Activated CD8-positive, alpha-beta memory T cell treated with anti-CD3 and anti-CD28 coated beads, Interleukin-2, amount 50 U/mL, for 24 hours (primary cell): ENCODE measurements around the gene FCN2.
"Not testable (repeated sequence)": the region's sequence is repeated elsewhere in the genome, so short reads cannot be mapped to it uniquely, and the experiment has no call there.

Source experiments
- DNase-seq: peaks from one replicate; pipeline ENCODE4 v3.0.0-alpha.2; 2020; ENCODE audit errors: extremely low read depth

FCN2 gene

DNA sequence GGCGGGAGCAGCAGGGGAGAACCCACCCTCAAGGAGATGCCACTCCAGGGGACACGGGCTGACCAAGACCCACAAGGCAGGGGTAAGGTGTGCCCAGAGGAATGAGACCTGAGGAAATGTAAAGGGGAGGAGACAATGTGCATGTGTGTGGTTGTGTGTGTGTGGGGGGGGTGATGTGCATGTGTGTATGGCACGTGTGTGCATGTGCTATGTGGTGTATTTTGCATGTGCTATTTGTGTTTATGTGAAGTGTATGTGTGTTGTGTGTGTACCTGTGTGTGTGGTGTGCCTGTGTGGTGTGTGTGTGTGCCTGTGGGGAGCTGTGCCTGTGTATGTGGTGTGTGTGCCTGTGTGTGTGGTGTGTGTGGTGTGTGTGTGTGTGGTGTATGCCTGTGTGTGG is 33.5 kb upstream of the FCN2 start:
- DNase-seq: no peak

DNA sequence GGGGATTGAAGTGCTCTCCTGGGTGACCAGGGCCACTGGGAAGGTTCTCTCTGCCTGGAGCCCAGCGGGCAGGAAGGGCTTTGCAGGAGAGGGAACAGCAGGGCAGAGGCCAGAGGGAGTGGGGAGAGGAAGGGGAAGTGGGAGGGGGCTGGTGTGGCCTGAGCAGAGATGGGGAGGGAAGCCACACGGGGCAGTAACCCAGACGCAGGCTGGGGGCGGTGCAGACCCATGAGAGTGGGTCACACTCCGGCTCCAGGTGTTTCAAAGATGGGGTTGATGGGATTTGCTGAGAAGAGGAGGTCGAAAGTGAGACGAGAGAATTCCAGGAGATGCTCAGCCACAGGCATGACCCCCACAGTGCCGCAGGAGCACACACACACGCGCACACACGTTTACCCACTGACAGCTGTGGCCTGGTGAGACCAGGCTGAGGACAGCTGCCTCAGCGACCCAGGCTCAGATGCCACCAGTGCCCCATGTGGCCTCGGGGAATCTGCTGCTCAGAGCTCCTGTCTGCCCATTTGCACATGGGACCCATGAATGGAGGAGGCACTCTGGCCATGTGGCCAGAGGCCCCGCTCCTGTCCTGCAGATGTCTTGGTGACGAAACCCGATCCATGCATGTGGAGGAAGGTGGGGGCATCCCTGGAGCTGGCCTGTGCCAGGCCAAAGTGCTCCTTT is 32.7 kb upstream of the FCN2 start:
- DNase-seq: no peak

DNA sequence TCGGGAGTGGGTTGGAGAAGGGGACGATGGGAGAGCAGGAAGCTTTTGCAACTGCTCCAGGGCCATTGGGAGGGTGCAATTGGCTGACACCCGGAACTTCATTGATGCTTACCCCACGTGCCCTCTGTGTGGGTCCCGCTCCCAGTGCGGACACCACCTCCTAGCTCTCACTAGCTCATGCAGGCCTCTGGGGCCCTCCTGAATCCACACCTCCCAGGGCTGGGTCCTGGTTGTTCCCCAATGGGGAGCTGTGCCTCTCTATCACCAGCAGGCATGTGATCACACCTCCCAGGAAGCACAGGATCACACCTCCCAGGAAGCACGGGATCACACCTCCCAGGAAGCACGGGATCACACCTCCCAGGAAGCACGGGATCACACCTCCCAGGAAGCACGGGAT is 32.1 kb upstream of the FCN2 start:
- DNase-seq: no peak

DNA sequence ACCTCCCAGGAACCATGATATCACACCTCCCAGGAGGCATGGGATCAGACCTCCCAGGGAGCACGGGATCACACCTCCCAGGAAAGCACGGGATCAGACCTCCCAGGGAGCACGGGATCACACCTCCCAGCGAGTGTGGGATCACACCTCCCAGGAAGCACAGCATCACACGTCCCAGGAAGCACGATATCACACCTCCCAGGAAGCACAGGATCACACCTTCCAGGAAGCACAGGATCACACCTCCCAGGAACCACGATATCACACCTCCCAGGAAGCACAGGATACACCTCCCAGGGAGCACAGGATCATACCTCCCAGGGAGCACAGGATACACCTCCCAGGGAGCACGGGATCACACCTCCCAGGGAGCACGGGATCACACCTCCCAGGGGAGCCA is 30.0 kb upstream of the FCN2 start:
- DNase-seq: no peak

DNA sequence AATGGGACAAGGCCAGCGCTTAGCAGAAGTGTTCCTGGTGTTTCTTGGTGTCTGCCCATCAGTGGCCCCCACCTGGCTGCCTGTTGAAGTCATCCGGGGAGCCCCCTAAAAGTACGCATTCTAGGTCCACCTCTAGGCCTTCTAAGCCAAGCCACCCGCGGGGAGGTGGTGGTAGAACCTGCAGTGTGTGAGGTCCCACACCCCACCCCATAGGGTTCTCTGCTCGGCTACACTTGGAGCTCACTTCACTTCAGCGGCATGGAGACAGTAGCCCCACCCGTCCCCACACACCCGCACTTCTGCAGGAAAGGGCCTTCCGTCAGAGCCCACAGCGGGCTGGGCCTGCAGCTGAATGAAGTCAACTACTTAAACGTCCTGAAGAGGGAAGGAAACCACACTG is 29.6 kb upstream of the FCN2 start:
- no peak for DNase-seq

DNA sequence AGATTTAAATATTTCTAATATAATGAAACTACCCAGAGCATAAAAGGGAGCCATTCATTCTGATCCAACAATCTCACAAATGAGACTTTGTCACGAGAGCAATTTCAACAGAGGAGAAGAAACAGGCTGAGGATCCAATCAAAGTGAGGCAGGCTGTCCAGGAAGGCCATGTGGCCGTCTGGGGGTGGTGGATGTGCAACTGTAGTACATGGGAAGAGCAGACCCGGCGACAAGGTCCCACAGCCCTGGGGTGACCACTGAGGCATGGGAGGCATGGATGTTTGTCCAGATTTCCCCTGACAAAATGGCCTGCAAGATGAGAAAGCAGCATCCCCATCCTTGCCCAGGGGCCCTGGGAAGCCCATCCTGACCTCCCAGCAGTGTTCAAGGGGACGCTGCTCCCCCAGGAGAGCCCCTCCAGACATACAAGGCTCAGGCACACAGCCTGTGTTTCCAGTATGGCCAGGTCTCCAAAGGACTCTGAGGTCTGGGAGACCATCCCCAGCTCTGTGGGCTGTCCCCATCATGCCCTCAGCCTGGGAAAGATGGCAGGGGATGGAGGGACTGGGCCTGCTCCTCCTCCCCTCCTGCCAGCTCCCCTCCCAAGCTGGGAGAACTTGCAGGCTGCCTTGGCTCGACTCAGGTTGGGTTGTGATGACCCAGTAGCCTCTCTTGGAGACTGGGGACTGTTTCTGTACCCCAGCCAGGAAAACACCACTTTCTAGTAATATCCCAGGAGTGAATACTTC is 27.5 kb upstream of the FCN2 start:
- no peak for DNase-seq

DNA sequence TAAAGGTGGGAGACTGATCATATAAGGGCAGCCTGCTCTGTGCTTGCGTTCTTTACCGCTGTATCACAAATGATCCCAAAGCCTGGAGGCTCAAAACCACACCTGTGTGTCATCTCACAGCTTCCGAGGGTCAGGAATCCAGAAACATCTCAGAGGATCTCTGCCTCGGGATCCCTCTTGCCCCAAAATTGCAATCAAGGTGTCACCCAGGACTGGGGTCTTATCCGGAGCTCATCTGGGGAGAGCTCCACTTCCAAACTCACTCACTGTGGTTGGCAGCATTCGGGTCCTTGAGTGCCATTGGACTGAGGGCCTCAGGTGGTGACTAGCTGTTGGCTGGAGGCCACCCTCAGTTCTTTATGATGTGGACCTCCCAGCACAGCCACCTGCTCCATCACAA is 26.7 kb upstream of the FCN2 start:
- no peak for DNase-seq

DNA sequence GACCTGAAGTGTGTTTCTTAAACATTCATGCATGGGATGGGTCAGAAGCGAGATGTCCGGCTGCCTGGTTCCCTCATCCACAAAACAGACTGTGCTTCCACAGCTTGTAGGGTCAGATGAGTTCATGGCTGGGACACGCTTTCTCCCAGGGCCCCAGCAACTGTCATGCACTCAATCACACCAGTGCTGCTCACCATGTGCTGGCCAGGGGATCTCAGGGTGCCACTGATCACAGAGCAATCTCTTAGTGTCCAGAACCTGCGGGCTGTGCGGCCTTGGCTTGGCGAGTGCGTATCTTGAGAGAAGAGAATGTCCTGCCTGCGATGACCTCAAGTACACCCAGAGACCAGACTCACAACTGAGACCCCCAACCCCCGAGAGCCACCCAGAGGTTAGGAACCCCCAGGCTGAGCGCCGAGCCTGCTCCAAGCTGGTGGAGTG is 26.0 kb upstream of the FCN2 start:
- no peak for DNase-seq

DNA sequence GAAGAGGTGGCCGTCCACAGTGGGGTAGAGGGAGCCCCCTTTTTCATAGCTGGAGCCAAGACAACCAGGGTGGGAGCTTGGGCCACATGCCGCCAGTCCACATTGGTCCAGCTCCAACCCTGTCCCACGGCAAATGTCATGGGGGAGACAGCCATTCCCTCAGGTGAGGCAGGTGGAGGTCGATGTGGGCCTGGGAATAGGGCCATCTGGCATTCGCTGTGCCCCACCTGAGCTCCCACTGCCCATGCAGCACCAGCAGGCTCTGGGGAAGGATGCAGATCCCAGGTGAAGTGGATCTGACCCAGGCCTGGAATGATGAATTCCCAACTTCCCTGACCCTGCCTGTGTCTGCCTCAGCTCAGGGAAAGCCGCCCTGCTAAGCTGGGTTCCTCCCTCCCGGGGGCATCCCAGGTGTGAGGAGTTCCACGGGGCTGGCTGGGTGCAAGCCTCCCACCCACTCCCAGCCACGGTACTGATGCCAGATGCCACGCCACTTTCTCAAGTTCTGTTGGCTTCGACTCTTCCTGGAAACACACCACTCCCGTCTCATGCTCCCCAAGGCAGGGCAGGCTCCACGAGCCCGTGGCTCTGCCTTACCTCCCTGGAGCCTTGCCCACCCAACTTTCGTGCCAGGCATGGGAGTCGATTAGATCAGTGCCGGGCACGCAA is 25.2 kb upstream of the FCN2 start:
- DNase-seq: no peak

DNA sequence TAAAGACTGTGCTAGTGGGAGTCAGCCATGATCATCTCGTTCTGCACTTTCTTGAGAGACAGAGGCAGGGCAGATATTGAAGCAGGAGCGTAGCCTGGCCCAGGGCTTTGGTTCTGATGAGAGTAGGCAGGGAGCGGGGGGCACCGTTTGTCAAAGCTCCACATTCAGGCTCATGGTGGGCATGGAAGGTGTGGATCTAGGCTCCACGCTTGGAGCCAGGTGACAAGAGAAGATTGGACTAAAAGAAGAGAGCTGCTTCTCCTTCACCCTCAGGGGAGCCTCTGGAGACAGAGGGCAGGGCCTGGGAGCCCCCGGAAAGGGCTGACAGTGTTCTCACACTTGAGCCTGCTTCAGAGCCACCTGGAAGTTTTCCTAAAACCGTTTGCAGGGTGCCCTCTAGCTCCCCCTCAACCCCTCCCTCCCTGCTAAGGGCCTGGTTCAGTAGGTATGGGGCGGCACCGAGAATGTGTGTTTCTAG is 24.7 kb upstream of the FCN2 start:
- DNase-seq: no peak

DNA sequence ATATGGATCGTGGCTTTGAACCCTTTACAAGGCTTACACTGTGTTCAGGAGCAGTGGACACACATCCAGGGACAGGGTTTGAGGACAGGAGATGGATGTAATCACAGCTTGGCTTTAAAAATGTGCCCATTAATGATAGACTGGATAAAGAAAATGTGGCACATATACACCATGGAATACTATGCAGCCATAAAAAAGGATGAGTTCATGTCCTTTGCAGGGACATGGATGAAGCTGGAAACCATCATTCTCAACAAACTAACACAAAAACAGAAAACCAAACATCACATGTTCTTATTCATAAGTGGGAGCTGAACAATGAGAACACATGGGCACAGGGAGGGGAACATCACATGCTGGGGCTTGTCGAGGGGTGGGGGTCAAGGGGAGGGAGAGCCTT is 23.2 kb upstream of the FCN2 start:
- DNase-seq: not testable (repeated sequence)

DNA sequence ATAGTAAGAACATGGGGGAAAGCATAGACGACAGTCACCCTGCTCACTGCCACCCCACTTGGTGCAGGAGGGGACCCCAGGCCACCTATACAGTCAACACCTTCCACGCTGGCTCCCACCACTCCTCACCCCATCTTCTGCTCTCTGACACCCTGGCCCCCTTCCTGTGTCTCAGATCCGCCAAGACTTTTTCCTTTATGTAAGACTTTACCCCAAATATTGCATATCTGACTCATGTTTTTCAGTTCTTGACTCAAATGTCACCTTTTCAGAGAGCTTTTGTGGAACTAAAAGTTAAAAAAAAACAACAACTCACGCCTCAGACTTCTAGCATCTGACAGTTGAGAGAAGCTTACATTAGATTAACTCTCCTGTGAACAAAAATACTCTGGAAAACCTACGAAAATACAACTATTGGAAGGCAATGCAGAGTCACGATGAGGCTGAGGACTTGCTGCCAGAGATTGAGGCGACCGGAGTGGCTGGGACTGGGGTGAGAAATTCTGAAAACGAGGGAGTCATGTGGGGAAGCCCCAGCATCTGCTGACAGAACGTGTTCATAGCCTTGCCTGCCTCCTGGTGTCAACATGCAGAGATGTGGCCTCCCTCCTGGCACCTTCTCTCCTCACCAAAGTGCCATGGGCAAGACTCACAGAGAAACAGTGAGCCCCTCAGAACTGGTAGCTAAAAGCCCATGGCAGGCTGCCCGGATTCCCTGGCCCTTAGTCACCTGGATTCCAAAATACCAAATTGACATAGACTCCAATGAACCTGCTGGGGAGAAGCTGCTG is 22.4 kb upstream of the FCN2 start:
- no peak for DNase-seq

DNA sequence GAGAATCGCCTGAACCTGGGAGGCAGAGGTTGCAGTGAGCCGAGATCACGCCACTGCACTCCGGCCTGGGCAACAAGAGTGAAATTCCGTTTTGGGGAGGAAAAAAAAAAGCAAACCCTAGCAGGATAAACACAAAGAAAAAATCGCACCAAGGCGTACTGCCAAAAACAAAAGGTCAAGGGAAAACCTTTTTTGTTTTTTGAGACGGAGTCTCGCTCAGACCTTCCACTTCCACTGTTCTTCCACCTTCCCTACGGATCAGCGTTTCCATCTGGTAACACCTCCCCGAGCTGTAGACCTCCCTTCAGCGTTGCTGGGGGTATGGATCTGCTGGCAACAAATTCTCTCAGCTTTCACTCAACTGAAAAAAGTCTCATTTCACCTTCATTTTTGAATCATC is 20.1 kb upstream of the FCN2 start:
- DNase-seq: no peak

DNA sequence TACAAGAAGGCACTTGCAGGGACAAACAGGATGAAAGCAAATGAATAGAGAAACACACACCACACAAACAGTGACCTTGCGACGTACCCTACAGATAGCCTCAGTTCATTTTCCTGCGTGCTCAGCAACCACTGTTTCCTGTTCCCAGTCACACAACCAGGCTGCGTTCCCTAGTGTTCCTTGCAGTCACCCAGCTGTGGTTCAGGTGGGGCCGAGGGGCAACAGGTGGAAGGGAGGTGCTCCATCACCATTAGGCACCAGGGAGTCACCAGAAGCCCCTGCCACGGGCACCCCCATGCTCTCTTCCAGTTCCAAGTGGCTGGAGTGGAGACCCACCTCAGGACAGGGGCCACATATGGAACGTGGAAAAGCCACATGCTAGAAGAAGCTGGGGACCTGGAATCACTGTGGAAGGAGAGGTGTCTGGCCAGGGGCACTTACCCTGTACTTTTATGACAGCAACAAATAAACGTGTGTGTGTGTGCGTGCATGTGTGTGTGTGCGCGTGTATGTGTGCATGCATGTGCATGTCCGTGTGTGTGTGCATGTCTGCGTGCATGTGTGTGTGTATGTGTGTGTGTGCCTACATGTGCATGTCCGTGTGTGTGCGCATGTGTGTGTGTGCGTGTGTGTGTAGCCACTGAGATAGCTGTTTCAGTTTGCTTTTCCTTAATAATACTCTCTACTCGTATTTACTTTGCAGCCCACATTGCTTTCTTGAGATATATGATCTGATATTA is 18.8 kb upstream of the FCN2 start:
- no peak for DNase-seq

DNA sequence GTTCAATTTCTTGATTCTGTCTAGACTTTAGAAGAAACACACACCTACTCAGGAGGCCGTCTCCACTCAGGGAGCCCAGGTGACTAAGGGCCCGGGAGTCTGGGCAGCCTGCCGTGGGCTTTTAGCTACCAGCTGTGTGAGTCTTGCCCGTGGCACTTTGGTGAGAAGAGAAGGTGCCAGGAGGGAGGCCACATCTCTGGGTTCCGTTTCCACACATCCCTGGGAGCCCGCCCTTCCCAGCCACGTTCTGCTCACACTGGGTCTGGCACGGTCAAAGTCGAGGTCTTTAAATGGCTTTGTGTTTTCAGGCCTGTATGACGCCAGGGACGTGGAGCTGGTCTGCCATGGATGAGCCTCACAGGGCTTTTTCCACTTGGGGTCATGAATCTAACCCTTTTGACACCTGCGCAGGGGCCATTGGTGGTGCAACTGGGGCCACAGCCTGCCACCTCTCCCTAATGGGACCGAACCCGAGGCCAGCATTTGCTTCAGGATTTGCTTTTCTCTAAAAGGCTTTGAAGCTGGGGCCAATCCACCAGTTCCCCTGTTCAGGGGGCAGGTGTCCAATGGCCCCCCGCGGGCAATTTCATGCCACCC is 17.2 kb upstream of the FCN2 start:
- no peak for DNase-seq

DNA sequence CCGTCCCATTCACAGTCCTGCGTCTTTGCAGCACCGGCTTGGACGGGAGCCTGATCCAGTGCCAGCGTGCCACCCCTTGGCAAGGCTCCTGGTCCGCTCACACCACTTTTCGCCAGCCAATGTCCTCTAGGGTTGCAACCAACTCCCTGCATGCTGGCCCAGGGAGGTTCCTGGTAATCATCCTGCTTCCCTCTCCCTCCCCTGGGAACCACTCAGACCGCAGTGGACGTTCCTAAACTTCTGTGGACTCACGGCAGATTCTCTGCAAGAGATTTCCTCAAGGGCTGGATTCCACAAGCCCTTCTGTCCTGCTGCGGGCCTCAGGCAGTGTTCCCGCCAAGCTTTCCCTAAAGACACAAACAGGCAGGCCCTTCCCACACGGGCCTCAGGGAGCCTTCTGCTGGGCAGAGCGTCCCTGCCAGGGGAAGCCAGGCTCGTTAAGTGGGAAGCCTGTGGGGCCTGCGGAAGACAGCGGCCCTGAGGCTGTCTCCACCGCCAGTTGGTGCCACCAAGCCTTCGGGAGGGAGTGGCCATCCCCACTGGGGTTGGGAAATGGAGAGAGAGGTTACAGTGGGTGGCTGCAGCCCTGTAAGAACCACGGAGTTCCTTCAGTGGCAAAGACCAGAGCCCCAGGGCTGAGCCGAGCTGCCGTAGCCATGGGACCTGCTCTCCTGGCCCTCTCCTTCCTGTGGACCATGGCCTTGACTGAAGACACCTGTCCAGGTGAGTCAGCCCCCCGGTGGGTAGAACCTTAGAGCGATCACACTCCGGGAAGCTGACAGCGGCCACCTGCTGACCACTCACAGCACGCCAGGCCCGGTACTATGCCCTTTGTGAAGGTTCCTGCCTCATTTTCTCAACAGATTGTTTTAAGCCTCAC is 16.4 kb upstream of the FCN2 start:
- DNase-seq: no peak

DNA sequence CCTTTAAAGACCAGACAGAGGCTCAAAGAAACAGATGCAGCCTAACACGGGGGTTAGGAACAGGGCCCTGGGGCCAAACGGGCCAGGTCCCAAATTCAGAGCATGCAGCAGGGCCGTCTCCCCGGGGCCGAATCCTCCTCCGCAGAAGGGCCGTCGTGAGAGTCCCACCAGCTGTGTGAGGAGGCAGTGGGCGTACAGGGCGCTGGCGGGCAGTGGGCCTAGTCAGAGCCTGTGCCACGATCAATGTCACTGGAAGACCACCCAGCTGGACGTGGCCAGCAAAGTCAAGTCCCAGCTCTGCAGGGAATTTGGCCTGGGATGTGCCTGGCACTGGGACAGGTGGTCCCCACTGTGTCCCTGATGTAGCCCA is 15.8 kb upstream of the FCN2 start:
- DNase-seq: no peak

DNA sequence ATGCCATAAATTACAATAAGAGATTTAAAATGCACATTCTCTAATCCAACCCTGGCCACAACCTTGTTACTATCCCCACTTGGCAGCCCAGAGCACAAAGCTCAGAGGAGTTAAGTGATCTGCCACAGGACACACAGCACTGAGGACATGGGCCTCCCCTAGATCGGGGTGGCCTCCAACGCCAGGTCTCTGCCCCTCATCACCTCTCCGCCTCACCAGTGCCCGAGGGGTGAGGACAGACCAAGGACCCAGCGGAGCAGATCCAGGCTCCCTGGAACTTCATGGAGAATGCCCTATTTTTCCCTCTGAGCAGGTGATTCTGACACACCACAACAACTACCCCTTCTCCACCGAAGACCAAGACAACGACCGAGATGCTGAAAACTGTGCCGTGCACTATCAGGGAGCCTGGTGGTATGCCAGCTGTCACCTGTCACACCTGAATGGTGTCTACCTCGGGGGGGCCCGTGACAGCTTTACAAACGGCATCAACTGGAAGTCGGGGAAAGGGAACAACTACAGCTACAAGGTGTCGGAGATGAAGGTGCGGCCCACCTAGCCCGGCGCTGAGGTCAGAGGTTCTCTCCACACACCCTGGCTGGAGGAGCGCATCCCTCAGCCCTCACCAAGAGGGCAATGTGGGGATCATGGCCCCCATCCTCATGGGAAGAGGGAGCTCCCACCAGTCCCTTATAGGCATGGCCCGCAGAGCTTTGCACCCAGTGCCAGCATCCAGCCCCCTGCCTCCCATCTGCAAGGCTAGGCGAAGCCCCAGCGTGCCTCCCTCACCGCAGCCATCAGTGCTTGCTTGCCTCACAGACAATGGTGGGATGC is 12.5 kb upstream of the FCN2 start:
- DNase-seq: no peak
